ENCODE measurements around the gene ALPL.
"Not testable (repeated sequence)": the region's sequence is repeated elsewhere in the genome, so short reads cannot be mapped to it uniquely, and the experiment has no call there.

Gene ALPL

GRCh38 chr1:21508580-21509350, 458 bp upstream of the ALPL start:
- DNase-seq, result peak; percentile 21 to 51 (median 37)

- DNase-seq, result no peak
Measured at GRCh38 chr1:21510113-21510493, 880 bp downstream of the ALPL start.

GRCh38 chr1:21510885-21511578, 1.8 kb downstream of the ALPL start:
- DNase-seq, result no peak

GRCh38 chr1:21511579-21512522, 2.6 kb downstream of the ALPL start:
- DNase-seq, result no peak

- no peak for DNase-seq
Measured at GRCh38 chr1:21514245-21514644, 5.0 kb downstream of the ALPL start.

DNA sequence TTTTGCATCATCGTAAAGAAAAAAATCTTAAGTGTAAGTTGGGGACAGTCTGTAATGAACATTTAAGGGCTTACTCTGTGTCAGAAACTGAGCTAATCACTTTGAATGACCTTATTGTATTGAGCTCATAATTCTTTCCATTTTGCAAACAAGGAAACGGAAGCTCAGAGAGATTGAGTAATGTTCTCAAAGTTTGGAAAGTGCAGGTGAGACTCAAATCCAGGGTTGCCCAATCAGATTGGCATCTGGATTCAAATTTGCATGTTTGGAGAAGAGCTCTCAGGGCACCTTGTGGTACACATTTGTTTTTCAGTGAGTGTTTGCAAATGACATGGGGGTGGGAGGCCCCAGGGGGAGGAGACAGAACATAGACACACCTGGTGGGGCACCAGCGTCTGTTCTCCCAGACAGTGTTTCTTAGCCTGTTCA, 8.0 kb downstream of the ALPL start:
- no peak for DNase-seq

GRCh38 chr1:21517660-21518480, 8.6 kb downstream of the ALPL start:
- no peak for DNase-seq

DNA sequence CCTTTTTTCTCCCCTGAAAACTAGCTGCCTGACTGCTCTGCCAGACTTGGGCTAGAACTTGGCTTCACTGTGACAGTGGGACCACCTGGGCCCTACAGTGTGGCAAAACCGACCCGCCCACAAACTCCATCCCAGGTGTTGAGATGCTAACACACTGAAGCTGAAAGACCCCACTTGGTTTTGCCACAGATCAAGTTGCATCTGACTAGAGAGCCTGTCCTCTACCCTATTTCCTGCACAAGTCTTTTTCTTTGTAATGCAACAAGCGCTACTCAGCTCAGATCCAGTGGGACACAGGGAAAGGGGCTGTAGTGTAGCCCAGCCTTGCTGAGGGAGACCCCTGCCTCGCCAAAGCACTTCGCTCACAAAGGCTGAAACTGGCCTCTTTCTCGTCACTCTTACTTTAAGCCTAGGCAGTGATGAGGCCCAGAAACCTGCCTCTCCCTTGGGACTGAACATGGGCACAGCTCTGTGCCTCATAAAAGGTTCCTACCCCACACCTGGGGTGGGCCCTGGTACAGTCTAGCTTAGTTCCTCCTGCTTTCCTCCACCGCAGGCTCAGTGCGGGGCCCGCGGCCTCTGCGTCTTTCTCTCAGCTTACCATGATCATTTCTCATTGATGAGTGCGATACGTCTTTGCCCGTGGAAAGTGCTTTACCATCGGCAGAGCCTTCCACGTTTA, 9.7 kb downstream of the ALPL start:
- DNase-seq, result no peak

- DNase-seq, result not testable (repeated sequence)
Measured at GRCh38 chr1:21519486-21520070, 10.4 kb downstream of the ALPL start.

DNA sequence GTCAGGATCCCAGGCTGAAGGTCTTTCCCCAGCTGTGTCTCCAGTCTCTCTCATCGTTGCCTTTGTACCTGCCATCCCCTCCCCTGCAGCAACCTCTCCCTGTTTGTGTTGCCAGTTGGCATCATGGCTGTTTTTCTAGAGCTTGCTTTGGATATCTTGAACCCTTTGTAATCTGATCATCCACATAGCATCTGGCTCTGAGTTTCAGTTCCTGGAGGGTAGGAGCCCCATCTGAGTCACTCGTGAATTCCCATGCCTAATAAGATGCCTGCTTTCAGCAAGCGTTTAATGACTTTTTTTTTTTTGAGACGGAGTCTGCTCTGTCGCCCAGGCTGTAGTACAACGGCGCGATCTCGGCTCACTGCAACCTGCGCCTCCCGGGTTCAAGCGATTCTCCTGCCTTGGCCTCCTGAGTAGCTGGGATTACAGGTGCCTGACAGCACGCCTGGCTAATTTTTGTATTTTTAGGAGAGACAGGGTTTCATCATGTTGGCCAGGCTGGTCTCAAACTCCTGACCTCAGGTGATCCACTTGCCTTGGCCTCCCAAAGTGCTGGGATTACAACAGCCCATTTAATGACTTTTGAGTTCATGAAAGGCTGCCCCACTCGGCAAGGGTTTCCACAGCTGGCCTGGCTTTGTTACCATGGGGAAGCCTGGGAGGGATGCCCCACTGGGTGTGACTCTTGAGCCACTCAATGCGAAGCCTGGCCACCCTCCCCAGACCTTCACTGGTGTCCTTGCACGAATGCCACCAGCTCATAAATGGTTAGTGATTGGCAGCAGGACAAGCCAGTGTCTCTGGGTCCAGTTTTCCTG, 11.9 kb downstream of the ALPL start:
- DNase-seq, result no peak

DNA sequence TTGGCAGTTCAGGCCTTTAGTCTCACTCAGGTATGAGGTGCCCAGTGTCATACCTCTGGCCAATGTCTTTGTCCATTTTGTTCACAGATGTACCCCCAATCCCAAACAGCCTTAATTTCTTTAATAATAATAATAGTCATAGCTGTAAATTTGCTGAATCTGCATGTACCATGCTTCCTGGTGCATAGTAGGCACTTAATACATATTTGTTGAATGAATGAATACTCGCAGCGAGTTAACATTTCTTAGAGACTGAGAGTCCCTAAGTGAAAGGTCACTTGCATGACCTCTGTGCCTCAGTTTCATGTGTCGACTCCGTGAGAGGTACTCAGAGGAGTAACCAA, 12.5 kb downstream of the ALPL start:
- DNase-seq, result no peak

DNA sequence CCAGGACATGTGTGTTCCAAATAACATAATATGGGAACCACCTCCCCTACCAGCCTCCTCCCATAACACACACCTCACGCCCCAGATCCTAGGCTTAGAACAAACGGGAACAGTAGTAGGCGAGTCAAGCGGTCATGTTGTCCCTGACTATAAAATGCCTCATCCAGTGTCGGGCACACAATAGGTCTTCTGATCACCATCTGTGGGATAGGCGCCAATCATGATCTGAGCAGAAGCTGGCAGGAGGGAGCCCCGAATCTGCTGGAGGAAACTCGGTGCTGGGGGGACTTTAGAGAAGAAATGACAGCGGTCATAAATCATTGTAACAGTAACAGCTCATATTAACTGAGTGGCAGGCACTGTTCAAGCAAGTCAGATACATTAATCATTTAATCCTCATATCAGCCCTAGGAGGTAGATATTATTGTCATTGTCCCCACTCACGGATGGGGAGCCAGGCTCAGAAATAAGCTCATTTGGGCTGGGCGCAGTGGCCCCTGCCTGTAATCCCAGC, 13.4 kb downstream of the ALPL start:
- DNase-seq, result no peak

- DNase-seq, result no peak
Measured at GRCh38 chr1:21523297-21523813, 14.1 kb downstream of the ALPL start.

DNA sequence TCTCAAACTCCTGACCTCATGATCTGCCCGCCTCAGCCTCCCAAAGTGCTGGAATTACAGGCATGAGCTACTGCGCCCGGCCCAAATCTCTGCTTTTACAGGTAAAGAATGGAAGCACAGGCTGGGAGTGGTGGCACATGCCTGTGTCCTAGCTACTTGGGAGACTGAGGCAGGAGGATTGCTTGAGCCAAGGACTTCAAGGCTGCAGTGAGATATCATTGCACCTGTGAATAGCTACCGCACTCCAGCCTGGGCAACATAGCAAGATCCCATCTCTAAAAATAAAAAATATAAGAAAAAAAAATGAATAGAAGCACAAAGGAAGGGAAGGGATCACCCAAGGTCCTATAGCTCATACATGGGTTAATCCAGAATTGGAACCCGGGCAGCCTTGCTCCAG, 15.0 kb downstream of the ALPL start:
- DNase-seq, result no peak

DNA sequence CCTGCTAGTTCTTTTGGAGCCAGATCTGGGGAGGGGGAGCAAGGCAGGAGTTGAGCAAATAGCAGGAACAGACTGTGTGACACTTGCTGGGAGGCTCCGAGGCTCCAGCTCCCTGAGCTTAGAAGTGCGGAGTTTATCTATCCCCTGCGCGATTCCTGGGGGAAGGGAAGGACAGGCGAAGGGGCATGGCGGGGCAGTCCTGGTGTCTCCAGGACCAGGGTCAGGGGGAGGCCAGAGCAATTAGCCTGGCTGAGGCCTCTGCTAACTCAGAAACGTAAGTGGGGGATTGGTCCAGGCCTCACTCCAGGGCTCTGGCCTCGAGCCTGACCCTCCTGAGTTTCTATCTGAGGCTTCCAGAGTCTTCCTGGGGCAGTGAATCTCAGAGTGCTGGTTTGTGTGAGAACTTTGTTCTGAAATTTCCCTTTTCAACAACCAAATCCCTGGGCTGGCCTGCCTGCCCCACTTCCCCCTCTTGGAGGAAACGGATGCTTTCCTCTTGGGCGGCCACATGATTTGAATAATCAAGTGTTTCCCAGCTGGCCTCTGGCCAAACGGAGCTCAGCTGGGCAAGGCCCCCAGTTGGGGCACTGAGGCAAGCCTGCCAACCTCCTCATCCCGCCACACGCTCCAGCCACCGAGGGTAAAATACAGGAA, 15.6 kb downstream of the ALPL start:
- DNase-seq, result no peak

DNA sequence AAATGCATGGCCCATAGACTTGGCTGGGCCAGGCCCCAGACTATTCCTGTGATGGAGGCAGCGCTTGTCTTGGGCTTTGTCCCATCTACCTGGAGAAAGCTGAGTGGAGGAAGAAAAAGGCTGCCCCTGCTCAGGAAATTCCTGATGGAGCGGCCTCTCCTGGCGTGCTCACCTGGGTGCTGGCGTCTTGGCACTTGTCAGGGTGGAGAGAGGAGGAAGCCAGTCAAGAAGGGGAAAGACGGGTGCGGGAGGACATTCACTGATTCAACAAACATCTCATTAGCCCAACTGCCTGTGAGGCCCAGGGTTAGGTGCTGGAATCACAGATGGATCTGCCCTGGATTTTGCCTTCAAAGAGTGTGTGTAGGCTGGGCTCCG, 16.1 kb downstream of the ALPL start:
- DNase-seq, result no peak

- no peak for DNase-seq
Measured at GRCh38 chr1:21526441-21526840, 17.2 kb downstream of the ALPL start.

DNA sequence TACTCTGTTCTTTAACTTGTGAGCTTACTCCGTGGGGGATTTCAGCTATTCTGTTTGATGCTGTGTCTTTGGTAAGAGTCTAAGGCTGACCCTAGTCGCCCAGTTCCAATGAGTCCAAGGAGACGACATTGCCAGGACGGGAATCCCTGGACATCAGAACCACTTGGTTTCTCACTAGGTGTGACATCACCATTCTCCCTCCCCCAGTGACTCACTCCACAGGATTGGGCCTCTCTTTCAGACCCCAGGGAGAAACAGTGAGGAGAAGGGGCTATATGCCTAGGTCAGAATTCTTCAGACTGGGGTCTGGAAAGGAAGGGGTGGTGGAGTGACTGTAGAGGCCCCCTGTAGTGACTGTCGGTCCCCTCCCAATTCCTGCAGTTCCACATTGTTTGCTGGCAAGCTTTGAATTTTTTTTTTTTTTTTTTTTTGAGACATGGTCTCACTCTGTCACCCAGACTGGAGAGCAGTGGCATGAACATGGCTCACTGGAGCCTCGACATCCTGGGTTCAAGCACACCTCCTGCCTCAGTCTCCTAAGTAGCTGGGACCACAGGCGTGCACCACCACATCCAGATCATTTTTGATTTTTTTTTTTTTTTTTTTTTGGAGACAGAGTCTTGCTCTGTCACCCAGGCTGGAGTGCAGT, 21.3 kb downstream of the ALPL start:
- DNase-seq, result no peak

- DNase-seq, result no peak
Measured at GRCh38 chr1:21531241-21531640, 22.0 kb downstream of the ALPL start.

Data from T-helper 1 cell (primary cell).